K562 (cell line): ENCODE data around the gene SPATA16. TPM values are rescaled to one million over a fixed set of nuclear protein-coding genes. Genes with fewer than 3 reads are reported as not detected.

Experiments used
- ATAC-seq: fragments of 200-7000 bp; cut with Tn5 transposase; 3 replicates; pipeline ENCODE4 v1.9.1; 2020; ENCODE audit warnings: moderate library complexity
- BruUV-seq: library from RNA; stranded (reverse); fragments of 400-500 nt; replicated peaks from 2 replicates; lab custom pipeline; 2021; lab: Mats Ljungman, UMichigan
- CTCF ChIA-PET: fragments of 300-600 bp; formaldehyde crosslinking; extraction: SDS; loops from one replicate; lab custom pipeline; 2021; ENCODE audit warnings: low intra/inter-chr PET ratio; lab: Yijun Ruan, JAX
- POLR2A ChIA-PET: fragments of 300-600, 350-650 bp; sonication (Branson Sonifier 250); formaldehyde crosslinking; extraction: SDS; loops from one replicate; lab custom pipeline; 2021; ENCODE audit warnings: antibody characterized with exemption, inconsistent platforms; lab: Yijun Ruan, JAX
- DNase-seq, 4 experiments: peaks; one replicate each; pipeline versions ENCODE4 v3.0.0 to v3.0.0-alpha.2; 2011 to 2018; ENCODE audit warnings: low spot score in 3 of 4, mixed read lengths in 3 of 4; ENCODE audit errors: extremely low read depth in 1 of 4
- FAIRE-seq: peaks from 2 replicates; lab custom pipeline; 2011; peaks lifted over from hg19 to GRCh38; lab: Jason Lieb, UNC
- H2AFZ ChIP-seq: 2 replicates; pipeline ENCODE4 v1.6.0; 2011; ENCODE audit warnings: low read depth, low read length, control low read depth, inconsistent platforms
- H3K27ac ChIP-seq: fragments of 200-600 bp; 3 replicates; pipeline ENCODE4 v1.8.0; 2011; ENCODE audit warnings: low read depth, mild to moderate bottlenecking, control low read depth, inconsistent platforms, low read length, moderate library complexity, mixed read lengths; ENCODE audit errors: extremely low read depth
- H3K27me3 ChIP-seq, 2 experiments: fragments of 300-600 bp in 1 of 2; 2 replicates in 1 of 2; 3 replicates in 1 of 2; pipeline versions ENCODE4 v1.6.0 to v1.8.0; 2011; ENCODE audit warnings: inconsistent platforms in 2 of 2, low read length in 2 of 2, mild to moderate bottlenecking in 1 of 2, mixed read lengths in 1 of 2, moderate library complexity in 1 of 2; ENCODE audit not compliant: control insufficient read depth in 2 of 2, insufficient read depth in 2 of 2
- H3K36me3 ChIP-seq: fragments of 300-600 bp; 3 replicates; pipeline ENCODE4 v1.8.0; 2011; ENCODE audit warnings: mild to moderate bottlenecking, low read length, inconsistent platforms; ENCODE audit not compliant: control insufficient read depth, insufficient read depth
- H3K4me1 ChIP-seq, 2 experiments: fragments of 200-600 bp in 1 of 2; replicated peaks in 1 of 2; 2 replicates in 1 of 2; 3 replicates in 1 of 2; pipeline versions ENCODE4 v1.5.1 to v1.8.0; 2011; ENCODE audit warnings: inconsistent platforms in 2 of 2, low read length in 2 of 2, mild to moderate bottlenecking in 1 of 2, mixed read lengths in 1 of 2, moderate library complexity in 1 of 2; ENCODE audit not compliant: control insufficient read depth in 2 of 2, insufficient read depth in 2 of 2
- H3K4me2 ChIP-seq: 2 replicates; pipeline ENCODE4 v1.6.1; 2011; ENCODE audit warnings: low read length, control low read depth, inconsistent platforms, mixed read lengths; ENCODE audit not compliant: insufficient read depth
- H3K4me3 ChIP-seq: fragments of 200-600 bp; sonication (generic), shearing (Covaris generic); 2 replicates; pipeline ENCODE4 v1.5.1; 2016; ENCODE audit warnings: control low read depth, inconsistent platforms
- H3K79me2 ChIP-seq: fragments of 200-600 bp; 3 replicates; pipeline ENCODE4 v1.8.0; 2011; ENCODE audit warnings: low read length, inconsistent platforms; ENCODE audit not compliant: control insufficient read depth, insufficient read depth
- H3K9ac ChIP-seq, 2 experiments: 2 replicates each; pipeline versions ENCODE4 v1.6.0 to v1.6.1; 2011; ENCODE audit warnings: low read depth in 2 of 2, low read length in 2 of 2, control low read depth in 1 of 2, inconsistent platforms in 1 of 2, mild to moderate bottlenecking in 1 of 2, mixed read lengths in 1 of 2; ENCODE audit not compliant: insufficient read depth in 1 of 2
- H3K9me1 ChIP-seq: one replicate; pipeline ENCODE4 v1.6.0; 2011; ENCODE audit warnings: inconsistent platforms, mild to moderate bottlenecking, low read length, moderate library complexity; ENCODE audit not compliant: control insufficient read depth, insufficient read depth
- H3K9me3 ChIP-seq: replicated peaks from 2 replicates; pipeline ENCODE4 v1.5.1; 2011; ENCODE audit warnings: low read depth, low read length, inconsistent platforms; ENCODE audit not compliant: control insufficient read depth, insufficient read depth
- H4K20me1 ChIP-seq: replicated peaks from 2 replicates; pipeline ENCODE4 v1.6.1; 2011; ENCODE audit warnings: low read length, inconsistent platforms, mixed read lengths; ENCODE audit not compliant: control insufficient read depth, insufficient read depth
- TAF7 ChIP-seq: fragments of 450-650 bp; IDR thresholded peaks from 2 replicates; pipeline ENCODE4 v1.6.1; 2016; ENCODE audit warnings: missing genetic modification characterization, missing compliant biosample characterization
- TCF15 ChIP-seq: fragments of 250-450 bp; sonication (Bioruptor Pico); IDR thresholded peaks from 2 replicates; pipeline ENCODE4 v1.8.0; 2022; ENCODE audit warnings: moderate library complexity, mild to moderate bottlenecking, inconsistent platforms
- ZFX ChIP-seq: sonication (generic); formaldehyde crosslinking; IDR thresholded peaks from 2 replicates; pipeline ENCODE4 v1.8.0; 2022; ENCODE audit warnings: mild to moderate bottlenecking, missing genetic modification reagents, moderate library complexity
- ZNF395 ChIP-seq: fragments of 200-800 bp; sonication (Bioruptor generic); IDR thresholded peaks from 2 replicates; pipeline ENCODE4 v1.6.1; 2017; ENCODE audit warnings: missing genetic modification characterization, missing compliant biosample characterization
- WGBS: fragments of 100-300 bp; shearing (Covaris generic); methylation state at CpG from one replicate; pipeline ENCODE4 v1.1.6; 2016; ENCODE audit warnings: low coverage, mixed read lengths; ENCODE audit not compliant: insufficient coverage; ENCODE audit errors: missing lambda C conversion rate; 5-methylcytosine and 5-hydroxymethylcytosine counted together
- in situ Hi-C: fragments of 300-500 bp; cut with MboI; formaldehyde crosslinking; loops from 4 replicates; pipeline ENCODE4 v1.15.0; 2018; ENCODE audit warnings: inconsistent platforms, mixed read lengths
- intact Hi-C: fragments of 100-400 bp; cut with micrococcal nuclease; formaldehyde crosslinking; loops from 2 replicates; pipeline ENCODE4 v1.14.2; 2022
- polyA plus RNA-seq, 8 experiments: library from polyadenylated mRNA; depleted of rRNA in 4 of 8; stranded (reverse) in 5 of 8; unstranded in 3 of 8; fragments of >200 nt; fragmentation: Nextera tagmentation in 2 of 8; fragmentation: Illumina TruSeq in 1 of 8; extraction: Ambion mirVana in 2 of 8; extraction: Trizol in 1 of 8; gene quantifications; 2 replicates each; pipeline versions ENCODE4 v1.2.1 to v1.2.3, GENCODE V29; 2011 to 2014; ENCODE audit warnings: inconsistent platforms in 1 of 8, missing spikeins in 1 of 8
- total RNA-seq, 7 experiments: library from RNA; depleted of rRNA in 6 of 7; stranded (reverse); fragments of >200 nt in 6 of 7; fragmentation: Illumina TruSeq in 2 of 7; extraction: Trizol in 2 of 7; gene quantifications; 2 replicates each; pipeline versions ENCODE4 v1.2.1 to v1.2.3, GENCODE V29; 2011 to 2021; ENCODE audit warnings: low replicate concordance in 1 of 7

SPATA16 gene
- total and polyA plus RNA-seq, 9 of the 15 experiments (the other 6 are each of a cell fraction or from before 2014, with no cell fraction given): not detected

- BruUV-seq: no TSS peak
- no peaks in the 10 kb centered on the region for H4K20me1 ChIP-seq
- intact Hi-C loops: no loop called here
- peak overlapping the region; percentile 85 for H2AFZ ChIP-seq
- WGBS: 42% methylated on average over 3 of the region's 3 CpGs
- peaks cover 0 to 9% of the 10 kb centered on the region in 2 experiments; a peak in 2 of 5 replicates for H3K4me1 ChIP-seq
- H3K4me3 ChIP-seq: no peak overlapping the region
- in situ Hi-C loops: no loop called here
- DNase-seq (no peak), ATAC-seq (no peak; the same call in 2 of the 3 replicates), FAIRE-seq (no peak)
- CTCF ChIA-PET: no interaction called here
- no peak overlapping the region for H3K9ac ChIP-seq
- H3K4me2 ChIP-seq: no peak overlapping the region
- H3K9me3 ChIP-seq: no peaks in the 10 kb centered on the region
- H3K36me3 ChIP-seq: no peaks in the 10 kb centered on the region
- no peak for TF ChIP-seq TAF7
- no peak for TF ChIP-seq ZNF395 (CRISPR knock-in tag)
- TF ChIP-seq ZFX (CRISPR knock-in tag): no peak
- no peak for TF ChIP-seq TCF15 (CRISPR knock-in tag)
- H3K79me2 ChIP-seq: no peaks in the 10 kb centered on the region
- H3K27ac ChIP-seq: no peak overlapping the region
- no peaks in the 10 kb centered on the region for H3K9me1 ChIP-seq
- no peaks in the 10 kb centered on the region for H3K27me3 ChIP-seq
- POLR2A ChIA-PET: interaction anchor here (1.0 kb wide), 1 partner anchor 31 kb away, joined by 3 read pairs; no protein-coding TSS in a partner anchor
Measured at GRCh38 chr3:173038484-173038871, 102.6 kb downstream of the SPATA16 start.
